Stimulated activated CD8-positive, alpha-beta memory T cell treated with anti-CD3 and anti-CD28 coated beads, Interleukin-15, amount 100 ng/mL, for 4 hours (primary cell): ENCODE results near the gene CBS.
"Not testable (repeated sequence)": the region's sequence is repeated elsewhere in the genome, so short reads cannot be mapped to it uniquely, and the experiment has no call there.

ENCODE experiments used
- DNase-seq, 2 donors: peaks; one replicate each; pipeline ENCODE4 v3.0.0-alpha.2; 2020; ENCODE audit warnings: low read depth in 2 of 2

CBS gene

DNA sequence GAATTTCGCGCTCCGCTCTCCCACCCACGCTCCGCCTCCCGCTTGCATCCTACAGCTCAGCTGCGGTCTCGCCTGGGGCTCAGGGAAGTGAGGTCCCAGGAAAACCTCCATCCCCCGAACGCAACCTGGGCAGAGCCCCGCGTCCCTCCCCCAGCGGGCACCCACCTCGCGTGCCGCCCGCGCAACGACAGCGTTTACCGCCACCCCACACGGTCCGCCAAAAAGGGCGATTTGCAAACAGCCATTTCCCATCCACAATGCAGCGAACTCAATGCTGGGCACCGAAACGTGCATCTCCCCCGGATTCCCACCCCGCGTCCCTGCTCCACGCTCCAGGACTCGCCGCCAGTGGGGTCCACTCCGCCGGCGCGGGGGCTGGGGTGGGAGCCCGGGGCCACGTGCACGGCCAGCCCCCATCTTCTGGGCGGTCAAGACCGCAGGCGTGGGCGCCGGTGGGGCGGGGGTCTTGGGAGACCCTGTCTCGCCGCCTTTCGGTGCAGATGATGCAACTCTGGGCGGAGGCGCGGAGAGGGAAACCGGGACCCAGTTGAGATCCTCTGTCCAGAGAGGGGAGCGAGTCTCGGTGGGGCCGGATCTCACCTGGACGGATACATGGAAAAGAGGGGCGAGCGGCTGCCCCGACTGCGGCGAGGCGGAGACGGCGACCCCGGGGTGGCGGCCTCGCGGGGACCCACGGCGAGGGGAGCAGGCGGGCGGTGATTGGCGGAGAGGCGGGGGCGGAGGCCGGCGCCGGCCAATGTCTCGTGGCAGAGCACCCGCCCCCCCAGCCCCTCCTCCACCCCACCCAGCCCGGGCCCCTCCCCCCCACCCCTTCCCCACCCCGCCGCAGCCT lies at the start of gene CBS:
Gene CBS, minus strand, starts transcription at position 666 of the 853 bp plus-strand sequence. CDS start 3,642 bp downstream, outside the sequence.
- not testable (repeated sequence) for DNase-seq

GRCh38 chr21:43115956-43116355 lies 40.3 kb upstream of the CBS start:
- not testable (repeated sequence) for DNase-seq

- DNase-seq = not testable (repeated sequence)
Observed at GRCh38 chr21:43114483-43114882, 38.8 kb upstream of the CBS start.

DNA sequence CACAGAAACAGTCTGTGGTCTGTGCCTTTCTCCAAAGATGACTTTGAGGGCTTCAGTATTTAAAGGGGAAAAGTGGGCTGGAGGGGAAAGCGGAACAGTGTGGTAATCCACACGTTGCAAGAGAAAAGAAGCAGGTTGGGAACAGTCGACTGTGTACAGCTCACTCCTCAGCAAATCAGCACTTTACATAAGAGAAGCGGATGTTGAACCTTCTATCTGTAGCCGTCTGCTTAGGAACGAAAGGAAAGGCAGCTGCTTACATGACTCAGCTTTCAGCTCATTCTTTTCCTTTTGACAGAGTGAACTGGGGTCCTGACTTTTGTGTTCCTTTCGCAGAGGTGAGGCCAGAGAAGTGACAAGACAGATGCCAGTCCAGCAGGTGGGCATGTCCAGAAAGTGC lies 33.4 kb upstream of the CBS start:
- DNase-seq = not testable (repeated sequence)

DNA sequence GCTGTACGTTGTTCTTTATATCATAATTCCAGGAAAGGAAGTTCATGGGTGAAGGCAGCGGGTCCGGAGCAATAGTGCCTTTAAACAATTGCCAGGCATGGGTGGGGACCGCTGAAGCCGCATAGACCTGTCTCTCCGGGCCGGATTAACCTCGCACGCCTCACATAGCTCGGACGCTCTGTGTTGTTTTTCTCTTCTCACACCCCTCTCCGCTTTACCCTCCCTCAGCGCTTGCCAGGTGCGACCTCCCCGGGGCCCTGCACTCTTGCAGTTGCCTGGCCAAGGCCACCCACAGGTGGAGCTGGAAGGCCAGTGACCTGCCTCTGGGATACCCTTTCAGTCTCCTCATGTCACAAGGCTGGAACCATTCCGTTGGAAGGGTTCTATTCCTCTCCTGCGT lies 32.5 kb upstream of the CBS start:
- not testable (repeated sequence) for DNase-seq

GRCh38 chr21:43107794-43108137 lies 32.1 kb upstream of the CBS start:
- not testable (repeated sequence) for DNase-seq

DNA sequence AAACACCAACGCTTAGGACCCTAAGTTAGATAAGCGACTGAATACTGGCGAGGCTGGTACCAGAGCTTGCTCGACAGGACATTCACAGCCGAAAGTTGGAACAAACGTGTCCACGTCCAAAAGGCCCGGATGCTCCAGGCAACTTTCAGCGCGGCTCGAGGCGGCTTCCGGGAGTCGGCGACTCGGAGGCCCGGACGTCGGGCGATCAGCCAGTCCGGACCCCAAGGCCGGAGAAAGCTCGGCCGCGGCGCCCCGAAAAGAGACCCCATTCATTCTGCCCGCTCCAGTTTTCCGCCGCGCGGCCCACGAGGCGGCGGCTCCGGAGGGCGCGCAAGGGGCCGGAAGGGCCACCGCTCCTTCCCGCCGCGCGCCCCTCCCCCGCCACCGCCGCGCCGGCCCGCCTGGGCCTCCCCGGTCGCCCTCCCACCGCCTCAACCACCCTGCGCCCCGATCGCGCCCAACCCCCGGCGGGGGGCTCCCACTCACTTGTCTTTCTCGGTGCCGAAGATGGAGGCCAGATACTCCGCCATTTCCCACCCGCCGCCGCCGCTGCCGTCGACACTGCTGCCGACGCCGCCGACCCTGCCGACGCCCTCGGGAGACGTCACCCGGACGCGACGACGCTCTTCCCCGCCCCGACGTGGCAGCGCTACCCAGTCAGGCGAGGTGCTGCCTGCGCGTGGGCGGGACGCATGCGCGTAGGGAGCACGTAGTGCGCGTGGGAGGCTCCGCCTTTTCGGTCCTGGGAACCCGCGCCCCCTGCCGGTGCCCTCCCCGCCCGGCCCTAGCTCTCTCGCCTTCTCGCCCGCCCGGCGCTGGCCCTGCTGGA lies 31.5 kb upstream of the CBS start, which contains the start of gene U2AF1:
Gene U2AF1, minus strand, starts transcription at position 606 of the 829 bp plus-strand sequence. Its CDS starts 76 bp downstream, at position 530.
- peak in 1 of 2 donors; percentile 50 for DNase-seq

DNA sequence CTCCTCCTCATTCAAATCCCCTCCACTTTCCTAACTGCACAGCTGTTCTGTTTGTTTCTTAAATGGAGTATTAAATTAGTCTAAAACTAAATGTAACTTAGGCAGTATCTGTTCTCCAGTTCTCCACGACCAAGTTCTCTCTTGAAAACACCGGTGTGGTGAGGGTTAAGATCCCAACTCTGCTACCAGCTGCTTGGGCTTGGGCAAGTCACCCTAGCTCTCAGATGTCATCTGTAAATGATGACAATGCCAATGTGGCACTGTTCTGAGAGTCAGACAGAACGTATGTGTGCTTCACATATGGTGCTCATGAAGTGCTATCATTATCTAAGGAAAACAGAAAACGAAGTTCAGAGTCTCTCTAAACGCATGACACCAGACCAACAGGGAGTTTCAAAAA lies 29.0 kb upstream of the CBS start:
- not testable (repeated sequence) for DNase-seq

DNA sequence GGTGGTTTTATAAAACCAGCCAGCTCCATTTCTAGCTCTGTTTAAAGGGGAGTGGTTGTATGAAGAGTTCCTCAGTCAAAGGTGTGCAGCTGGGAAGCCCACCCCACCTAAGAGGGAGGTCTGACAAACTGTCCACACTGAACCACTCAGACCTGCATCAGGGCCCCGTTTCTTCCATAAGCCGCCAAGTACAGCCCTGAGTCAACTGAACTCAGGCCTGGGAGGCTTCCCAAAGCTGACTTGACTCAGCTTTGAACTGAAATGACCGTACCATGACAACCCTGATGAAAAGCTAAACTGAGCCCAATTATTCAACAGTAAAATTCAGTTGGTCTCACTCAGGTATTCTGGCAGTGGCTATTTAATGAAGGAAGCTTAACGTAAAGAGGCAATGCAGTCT lies 26.6 kb upstream of the CBS start:
- not testable (repeated sequence) for DNase-seq

- DNase-seq = not testable (repeated sequence)
Observed at GRCh38 chr21:43101676-43102075, 26.0 kb upstream of the CBS start.

GRCh38 chr21:43101000-43101399 lies 25.4 kb upstream of the CBS start:
- DNase-seq = not testable (repeated sequence)

- not testable (repeated sequence) for DNase-seq
Observed at GRCh38 chr21:43091979-43092614, 16.5 kb upstream of the CBS start.

- not testable (repeated sequence) for DNase-seq
Observed at GRCh38 chr21:43090947-43091346, 15.3 kb upstream of the CBS start.

DNA sequence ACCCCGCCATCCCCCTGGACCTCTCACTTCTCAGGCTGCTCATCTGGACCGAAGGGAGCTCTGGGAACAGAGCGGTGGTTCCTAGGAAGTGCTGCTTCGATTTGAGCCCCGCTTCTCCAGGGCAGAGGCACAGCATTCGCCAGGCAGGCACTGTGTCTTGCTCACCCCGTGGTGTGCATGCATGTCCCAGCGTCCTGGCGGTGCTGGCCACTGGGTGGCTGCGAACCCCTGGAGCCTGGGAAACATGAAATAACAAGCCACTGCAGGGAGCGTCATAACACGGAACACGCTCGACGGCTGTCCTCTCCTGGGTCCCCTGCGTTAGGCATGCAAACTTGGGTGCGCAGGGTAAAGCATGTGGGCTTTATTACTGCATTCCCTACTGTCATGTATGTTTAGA lies 13.8 kb upstream of the CBS start:
- DNase-seq = not testable (repeated sequence)

- not testable (repeated sequence) for DNase-seq
Observed at GRCh38 chr21:43082587-43083300, 7.1 kb upstream of the CBS start.

GRCh38 chr21:43076643-43077042 lies 1.0 kb upstream of the CBS start:
- DNase-seq = not testable (repeated sequence)

DNA sequence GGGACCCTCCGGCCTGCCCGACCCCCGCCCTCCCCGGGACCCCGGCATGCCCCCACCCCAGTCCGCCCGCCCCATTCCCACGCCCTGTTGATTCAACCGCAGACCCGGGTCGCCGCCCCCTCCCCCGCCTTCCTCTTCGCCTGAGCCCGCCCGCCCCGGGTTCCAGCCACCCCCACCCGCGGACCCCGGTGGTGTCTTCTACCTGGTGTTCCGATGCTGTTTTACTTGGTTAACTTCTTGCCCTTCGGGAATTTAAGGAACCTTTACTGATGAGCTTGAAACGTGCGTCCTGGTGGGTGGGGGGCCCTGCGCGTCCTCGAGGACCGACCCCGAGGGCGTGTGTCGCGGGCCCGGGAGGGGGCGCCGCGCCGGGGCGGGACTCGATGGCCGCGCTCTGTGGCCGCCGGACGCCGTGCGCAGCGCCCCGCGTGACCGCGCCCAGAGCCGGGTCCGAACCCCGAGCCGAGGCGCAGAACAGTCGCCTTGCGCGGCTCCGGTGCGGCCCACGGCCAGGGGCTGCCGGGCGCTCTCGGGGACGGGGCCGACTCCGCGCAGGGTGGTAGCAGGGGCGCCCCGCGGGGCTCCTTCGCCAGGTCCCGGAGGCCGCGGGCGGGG lies 495 bp upstream of the CBS start:
- DNase-seq = not testable (repeated sequence)

DNA sequence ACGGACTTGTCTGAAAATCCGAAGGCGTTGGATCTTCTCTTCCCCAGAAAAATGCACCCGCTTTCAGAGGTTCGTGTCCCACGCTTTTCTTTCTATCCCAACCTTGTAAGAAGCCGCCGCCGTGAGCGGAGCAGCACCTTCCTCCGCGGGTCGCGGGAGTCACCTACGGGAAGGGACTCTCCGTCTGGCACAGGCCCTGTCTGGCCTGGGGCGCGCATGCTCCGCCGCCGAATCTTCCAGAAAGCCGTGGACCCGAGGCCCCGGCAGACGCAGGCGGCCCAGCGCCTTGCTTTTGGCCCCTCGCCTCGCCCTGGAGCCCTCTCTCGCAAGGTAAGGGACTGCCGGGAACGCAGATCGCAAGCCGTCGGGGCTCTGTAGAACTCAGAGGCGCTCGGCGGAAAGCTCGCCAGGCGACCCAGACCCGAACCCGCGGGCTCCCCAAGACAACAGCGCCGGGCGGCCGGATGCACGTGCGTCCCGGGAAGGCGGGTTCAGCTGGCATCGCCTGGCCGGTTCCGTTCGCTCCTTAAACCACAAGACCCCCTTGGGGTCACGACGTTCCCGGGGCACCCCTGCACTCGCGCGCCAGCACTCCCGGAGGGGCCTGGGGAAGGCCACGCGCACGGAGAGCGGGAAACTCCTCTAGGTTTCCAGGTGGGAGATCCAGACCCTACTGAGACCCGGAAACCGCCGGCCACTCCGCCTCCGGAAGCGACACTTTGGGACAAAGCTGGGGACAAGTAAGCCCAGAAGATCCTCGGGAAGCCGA lies 1.1 kb downstream of the CBS start:
- DNase-seq = not testable (repeated sequence)

GRCh38 chr21:43072742-43073141 lies 2.9 kb downstream of the CBS start:
- not testable (repeated sequence) for DNase-seq

DNA sequence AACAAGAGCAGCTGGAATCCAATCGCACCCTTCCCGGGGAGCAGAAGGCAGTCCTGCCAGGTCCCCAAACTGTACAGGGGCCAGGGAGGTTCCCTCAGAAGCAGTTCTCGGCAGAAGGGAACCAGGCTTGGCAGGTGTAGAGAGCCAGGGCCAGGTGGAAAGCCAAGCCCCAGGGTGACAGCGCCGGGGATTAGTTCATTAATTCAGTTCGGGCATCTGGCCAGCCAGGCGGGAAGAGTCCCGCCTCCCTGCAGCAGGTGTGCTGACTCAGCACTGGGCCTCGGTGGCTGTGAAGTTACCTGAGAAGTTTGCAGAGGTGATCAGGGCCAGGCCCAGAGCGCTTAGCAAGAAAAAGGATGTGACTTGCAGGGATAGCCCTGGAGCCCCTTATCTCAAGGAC lies 6.0 kb downstream of the CBS start:
- not testable (repeated sequence) for DNase-seq
